Measurements from ENCODE around the gene ETNPPL.

The ETNPPL gene

DNA sequence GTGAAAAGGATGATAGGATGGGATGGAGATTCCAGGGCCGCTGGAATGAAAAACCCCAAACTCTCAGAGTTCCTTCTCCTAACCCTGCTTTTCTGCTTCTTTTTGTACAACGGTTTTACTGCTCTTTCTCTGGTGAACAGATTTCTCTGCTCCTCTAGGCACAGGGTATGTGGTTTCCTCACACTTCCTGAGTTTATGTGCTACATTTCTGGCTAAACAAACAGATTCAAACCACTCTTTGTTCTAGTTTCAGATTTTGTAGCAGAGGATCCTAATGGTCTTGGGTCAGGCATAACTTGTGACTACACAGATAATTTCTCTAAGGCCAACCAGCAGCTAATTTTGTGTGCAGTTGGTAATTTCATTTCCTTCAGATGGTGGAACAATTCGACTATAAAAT is 59.9 kb downstream of the ETNPPL start:
- Histone ChIP-seq H2AFZ (ENCODE audit: low read length) (no peak overlapping the region), H3K27ac (ENCODE audit: low read depth, low read length, poor library complexity, severe bottlenecking) (no peak overlapping the region)

DNA sequence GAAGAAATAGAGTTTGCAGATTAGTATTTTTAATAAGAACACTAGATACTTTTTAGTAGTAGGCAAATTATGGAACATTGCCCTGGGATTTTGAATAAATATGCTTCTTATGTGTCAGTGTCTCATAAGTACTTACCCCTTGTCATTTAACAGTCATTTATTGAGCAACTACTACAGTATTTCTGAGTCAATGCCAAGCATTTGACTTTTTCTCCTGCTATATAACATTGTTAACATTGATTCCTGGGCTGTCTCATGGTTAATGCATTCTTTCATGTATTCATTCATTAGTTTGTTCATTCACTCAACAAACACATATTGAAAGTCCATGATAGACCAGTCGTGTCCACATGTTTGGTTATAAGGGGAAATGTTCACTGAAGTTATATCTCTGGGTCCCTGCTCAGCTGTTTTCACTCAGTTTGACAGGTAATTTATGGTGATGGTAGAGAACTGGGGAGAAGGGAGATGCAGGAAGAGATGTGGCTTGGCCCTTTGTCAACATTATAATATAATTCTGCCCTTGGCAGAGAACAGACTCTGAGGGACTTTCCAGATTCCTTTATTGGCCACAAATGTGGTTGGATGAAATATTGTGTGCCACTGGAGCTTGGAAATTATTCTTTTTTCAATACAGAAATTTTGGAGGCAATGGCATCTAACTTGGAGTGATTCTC is 62.6 kb downstream of the ETNPPL start:
- H2AFZ ChIP-seq (ENCODE audit: low read length) = no peak overlapping the region
- H3K9me2 ChIP-seq (ENCODE audit: low read depth, low read length) = no peaks in the 10 kb centered on the region
- no peaks in the 10 kb centered on the region for H4K20me1 ChIP-seq (ENCODE audit: insufficient read depth, low read length)
- TF ChIP-seq, protein P1, sequence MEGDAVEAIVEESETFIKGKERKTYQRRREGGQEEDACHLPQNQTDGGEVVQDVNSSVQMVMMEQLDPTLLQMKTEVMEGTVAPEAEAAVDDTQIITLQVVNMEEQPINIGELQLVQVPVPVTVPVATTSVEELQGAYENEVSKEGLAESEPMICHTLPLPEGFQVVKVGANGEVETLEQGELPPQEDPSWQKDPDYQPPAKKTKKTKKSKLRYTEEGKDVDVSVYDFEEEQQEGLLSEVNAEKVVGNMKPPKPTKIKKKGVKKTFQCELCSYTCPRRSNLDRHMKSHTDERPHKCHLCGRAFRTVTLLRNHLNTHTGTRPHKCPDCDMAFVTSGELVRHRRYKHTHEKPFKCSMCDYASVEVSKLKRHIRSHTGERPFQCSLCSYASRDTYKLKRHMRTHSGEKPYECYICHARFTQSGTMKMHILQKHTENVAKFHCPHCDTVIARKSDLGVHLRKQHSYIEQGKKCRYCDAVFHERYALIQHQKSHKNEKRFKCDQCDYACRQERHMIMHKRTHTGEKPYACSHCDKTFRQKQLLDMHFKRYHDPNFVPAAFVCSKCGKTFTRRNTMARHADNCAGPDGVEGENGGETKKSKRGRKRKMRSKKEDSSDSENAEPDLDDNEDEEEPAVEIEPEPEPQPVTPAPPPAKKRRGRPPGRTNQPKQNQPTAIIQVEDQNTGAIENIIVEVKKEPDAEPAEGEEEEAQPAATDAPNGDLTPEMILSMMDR (IDR thresholded peaks at IDR 0.05; ENCODE audit: low read length) = no peak
- TF ChIP-seq EZH2 (IDR thresholded peaks at IDR 0.05; ENCODE audit: borderline replicate concordance, low read length) = no peak
- no peak overlapping the region for H3K27ac ChIP-seq (ENCODE audit: low read depth, low read length, poor library complexity, severe bottlenecking)
- H3K36me3 ChIP-seq (ENCODE audit: insufficient read depth, low read length) = no peaks in the 10 kb centered on the region
- H3K4me2 ChIP-seq (ENCODE audit: low read length) = no peak overlapping the region
- no peak overlapping the region for H3K4me3 ChIP-seq (ENCODE audit: low read depth, low read length, poor library complexity, severe bottlenecking)
- H3K9ac ChIP-seq (ENCODE audit: low read length) = no peak overlapping the region
- H3K9me3 ChIP-seq (ENCODE audit: low read length) = no peaks in the 10 kb centered on the region
- H3K4me1 ChIP-seq (ENCODE audit: insufficient read depth, low read length, severe bottlenecking) = no peaks in the 10 kb centered on the region
- H3F3A ChIP-seq (ENCODE audit: insufficient read depth, low read length) = no peaks in the 10 kb centered on the region
- no peaks in the 10 kb centered on the region for H3K79me2 ChIP-seq (ENCODE audit: insufficient read depth, low read length)
- no peaks in the 10 kb centered on the region for H3K27me3 ChIP-seq (ENCODE audit: insufficient read depth, low read length)

More for the DNA sequence above, 59.9 kb downstream of the ETNPPL start:
- no peaks in the 10 kb centered on the region for H4K20me1 ChIP-seq (ENCODE audit: insufficient read depth, low read length)
- TF ChIP-seq, protein P1 (IDR thresholded peaks at IDR 0.05; ENCODE audit: low read length) = no peak
- no peak for TF ChIP-seq EZH2 (IDR thresholded peaks at IDR 0.05; ENCODE audit: borderline replicate concordance, low read length)
- no peaks in the 10 kb centered on the region for H3F3A ChIP-seq (ENCODE audit: insufficient read depth, low read length)
- no peaks in the 10 kb centered on the region for H3K27me3 ChIP-seq (ENCODE audit: insufficient read depth, low read length)
- H3K79me2 ChIP-seq (ENCODE audit: insufficient read depth, low read length) = no peaks in the 10 kb centered on the region
- no peak overlapping the region for H3K9ac ChIP-seq (ENCODE audit: low read length)
- H3K4me2 ChIP-seq (ENCODE audit: low read length) = no peak overlapping the region
- no peak overlapping the region for H3K4me3 ChIP-seq (ENCODE audit: low read depth, low read length, poor library complexity, severe bottlenecking)
- H3K9me2 ChIP-seq (ENCODE audit: low read depth, low read length) = no peaks in the 10 kb centered on the region
- no peaks in the 10 kb centered on the region for H3K4me1 ChIP-seq (ENCODE audit: insufficient read depth, low read length, severe bottlenecking)
- H3K9me3 ChIP-seq (ENCODE audit: low read length) = no peaks in the 10 kb centered on the region
- no peaks in the 10 kb centered on the region for H3K36me3 ChIP-seq (ENCODE audit: insufficient read depth, low read length)

DNA sequence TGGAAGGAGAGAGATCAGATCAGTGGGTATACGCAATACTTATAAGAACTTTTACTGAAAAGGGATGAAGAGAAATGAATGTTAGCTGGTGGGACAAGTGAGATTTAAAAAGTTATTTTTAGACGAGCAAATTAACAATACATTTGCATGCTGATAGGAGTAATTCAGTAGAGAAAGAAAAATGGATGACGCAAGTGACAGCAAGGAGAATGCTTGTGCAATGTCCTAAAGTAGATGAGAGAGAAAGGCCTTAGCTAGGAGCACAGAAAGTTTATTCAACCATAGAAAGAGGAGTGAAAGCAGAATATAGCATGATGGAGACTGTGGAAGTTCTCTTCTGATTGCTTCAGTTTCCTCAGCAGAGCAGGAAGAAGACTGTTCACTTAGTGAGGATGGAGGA is 66.7 kb downstream of the ETNPPL start:
- Histone ChIP-seq H3K4me2 (ENCODE audit: low read length) (no peak overlapping the region), H3K9ac (ENCODE audit: low read length) (no peak overlapping the region), H4K20me1 (ENCODE audit: insufficient read depth, low read length) (no peaks in the 10 kb centered on the region), H3K4me1 (ENCODE audit: insufficient read depth, low read length, severe bottlenecking) (no peaks in the 10 kb centered on the region), H3K9me3 (ENCODE audit: low read length) (no peaks in the 10 kb centered on the region), H3K9me2 (ENCODE audit: low read depth, low read length) (no peaks in the 10 kb centered on the region), H2AFZ (ENCODE audit: low read length) (no peak overlapping the region), H3F3A (ENCODE audit: insufficient read depth, low read length) (no peaks in the 10 kb centered on the region), H3K27ac (ENCODE audit: low read depth, low read length, poor library complexity, severe bottlenecking) (no peak overlapping the region), H3K4me3 (ENCODE audit: low read depth, low read length, poor library complexity, severe bottlenecking) (no peak overlapping the region), H3K79me2 (ENCODE audit: insufficient read depth, low read length) (no peaks in the 10 kb centered on the region), H3K36me3 (ENCODE audit: insufficient read depth, low read length) (no peaks in the 10 kb centered on the region), H3K27me3 (ENCODE audit: insufficient read depth, low read length) (no peaks in the 10 kb centered on the region)
- TF ChIP-seq, protein P1 (IDR thresholded peaks at IDR 0.05; ENCODE audit: low read length) = no peak
- TF ChIP-seq EZH2 (IDR thresholded peaks at IDR 0.05; ENCODE audit: borderline replicate concordance, low read length) = no peak

Measured in OCI-LY1 (cell line).